Subcutaneous abdominal adipose tissue (tissue), 5 donors: ENCODE results near the gene MRTFA.

Source experiments
- H3K27ac ChIP-seq: one replicate; pipeline ENCODE4 v1.7.0; 2013; ENCODE audit warnings: low read depth, mild to moderate bottlenecking, inconsistent platforms, low read length, moderate library complexity
- H3K27me3 ChIP-seq, 5 donors: one replicate each; pipeline ENCODE4 v1.7.0; 2013; ENCODE audit warnings: low read length in 5 of 5, inconsistent platforms in 1 of 5; ENCODE audit not compliant: control insufficient read depth in 5 of 5, insufficient read depth in 4 of 5
- H3K36me3 ChIP-seq, 5 donors: one replicate each; pipeline ENCODE4 v1.7.0; 2013; ENCODE audit warnings: low read length in 5 of 5; ENCODE audit not compliant: control insufficient read depth in 5 of 5, insufficient read depth in 5 of 5
- H3K4me1 ChIP-seq, 5 donors: one replicate each; pipeline ENCODE4 v1.7.0; 2013; ENCODE audit warnings: low read length in 5 of 5, mild to moderate bottlenecking in 3 of 5, moderate library complexity in 1 of 5; ENCODE audit not compliant: control insufficient read depth in 5 of 5, insufficient read depth in 5 of 5
- H3K4me3 ChIP-seq, 5 donors: one replicate each; pipeline ENCODE4 v1.7.0; 2013; ENCODE audit warnings: low read length in 5 of 5, low read depth in 1 of 5
- H3K9ac ChIP-seq, 5 donors: one replicate each; pipeline ENCODE4 v1.7.0; 2013; ENCODE audit warnings: low read length in 5 of 5, mild to moderate bottlenecking in 4 of 5, moderate library complexity in 3 of 5
- H3K9me3 ChIP-seq, 5 donors: one replicate each; pipeline ENCODE4 v1.7.0; 2013; ENCODE audit warnings: low read length in 5 of 5; ENCODE audit not compliant: control insufficient read depth in 5 of 5
- donor health status: healthy.
- donor health status: healthy.
- donor health status: healthy.
- donor health status: healthy.
- donor health status: healthy.

MRTFA gene

GRCh38 chr22:40487663-40488249, 148.8 kb downstream of the MRTFA start:
- peaks cover 2 to 34% (median 25%) of the 10 kb centered on the region in 5 donors for H3K4me1 ChIP-seq
- no peaks in the 10 kb centered on the region for H3K36me3 ChIP-seq
- H3K27me3 ChIP-seq: no peaks in the 10 kb centered on the region
- H3K27ac ChIP-seq: no peak overlapping the region
- H3K9me3 ChIP-seq: no peaks in the 10 kb centered on the region
- H3K9ac ChIP-seq: no peak overlapping the region
- no peak overlapping the region for H3K4me3 ChIP-seq

DNA sequence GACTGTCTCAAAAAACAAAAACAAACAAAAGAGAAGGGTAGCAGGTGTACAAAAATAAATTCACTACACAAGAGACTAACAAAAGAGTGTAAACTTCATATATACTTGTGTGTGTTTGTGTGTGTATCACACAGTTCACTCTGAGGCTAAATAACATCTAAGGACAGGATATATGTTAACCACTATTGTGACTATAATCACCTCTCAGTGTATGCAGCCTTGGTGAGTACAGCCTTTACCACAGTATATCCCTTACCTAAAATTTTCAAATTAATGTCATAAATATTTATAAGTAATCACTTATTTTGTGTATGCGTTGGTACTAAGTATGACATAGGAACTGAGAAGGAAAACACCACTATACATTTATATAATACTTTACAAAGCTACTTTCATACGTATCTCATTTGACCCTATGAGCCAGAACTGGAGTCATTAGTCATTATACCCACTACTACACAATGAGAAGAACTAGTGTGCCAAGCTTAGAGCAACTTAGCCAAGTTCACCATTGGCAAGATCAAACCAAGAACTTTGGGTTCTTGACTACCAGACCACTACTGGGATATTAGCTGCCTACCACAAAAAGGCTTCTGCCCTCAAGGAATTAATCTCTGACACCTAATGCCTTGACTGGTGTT, 149.4 kb downstream of the MRTFA start:
- Histone ChIP-seq H3K27ac (no peak overlapping the region), H3K27me3 (no peaks in the 10 kb centered on the region), H3K36me3 (no peaks in the 10 kb centered on the region), H3K4me1 (peaks cover 2 to 27% (median 24%) of the 10 kb centered on the region in 5 donors), H3K9ac (no peak overlapping the region), H3K9me3 (no peaks in the 10 kb centered on the region), H3K4me3 (no peak overlapping the region)

GRCh38 chr22:40485813-40486667, 150.5 kb downstream of the MRTFA start:
- Histone ChIP-seq H3K27me3 (no peaks in the 10 kb centered on the region), H3K9me3 (no peaks in the 10 kb centered on the region), H3K27ac (no peak overlapping the region), H3K4me3 (no peak overlapping the region), H3K36me3 (no peaks in the 10 kb centered on the region), H3K9ac (no peak overlapping the region), H3K4me1 (peaks cover 2 to 21% (median 14%) of the 10 kb centered on the region in 5 donors)

- Histone ChIP-seq H3K36me3 (no peaks in the 10 kb centered on the region), H3K9me3 (no peaks in the 10 kb centered on the region), H3K4me3 (no peak overlapping the region), H3K9ac (no peak overlapping the region), H3K4me1 (peaks cover 2 to 23% (median 13%) of the 10 kb centered on the region in 5 donors), H3K27me3 (no peaks in the 10 kb centered on the region), H3K27ac (no peak overlapping the region)
Measured at GRCh38 chr22:40484906-40485669, 151.4 kb downstream of the MRTFA start.

DNA sequence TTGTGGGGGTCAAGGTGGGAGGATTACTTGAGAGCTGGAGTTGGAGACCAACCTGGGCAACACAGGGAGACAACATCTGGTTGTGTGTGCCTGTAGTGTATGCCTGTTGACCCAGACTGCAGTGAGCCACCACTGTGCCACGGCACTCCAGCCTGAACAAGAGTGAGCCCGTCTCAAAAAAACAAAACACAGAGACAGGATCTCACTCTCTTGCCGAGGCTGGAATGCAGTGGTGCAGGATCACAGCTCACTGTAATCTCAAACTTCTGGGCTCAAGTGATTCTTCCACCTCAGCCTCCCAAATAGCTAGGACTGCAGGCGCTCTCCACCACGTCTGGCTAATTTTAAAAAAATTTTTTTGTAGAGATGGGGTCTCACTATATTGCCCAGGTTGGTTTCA, 153.6 kb downstream of the MRTFA start:
- no peaks in the 10 kb centered on the region for H3K27me3 ChIP-seq
- peaks cover 2 to 24% (median 13%) of the 10 kb centered on the region in 5 donors for H3K4me1 ChIP-seq

DNA sequence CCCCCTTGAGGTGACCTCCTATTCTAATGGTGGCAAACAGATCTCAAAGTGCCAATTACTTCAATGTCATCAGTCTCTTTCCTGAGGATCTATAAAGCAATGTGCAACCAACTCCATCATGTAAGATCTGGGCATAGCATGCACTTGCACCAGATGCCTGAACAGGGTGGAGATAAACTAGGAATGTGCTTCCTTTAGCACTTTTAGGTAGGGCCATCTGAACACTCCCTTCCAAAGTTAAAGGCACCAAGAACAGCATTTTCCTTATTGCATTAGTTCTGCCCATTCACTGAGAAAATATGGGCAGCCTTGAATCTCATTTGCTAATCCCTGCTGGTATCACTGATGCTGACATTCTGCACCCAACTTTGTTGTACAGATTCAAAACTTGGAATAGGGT, 154.1 kb downstream of the MRTFA start:
- Histone ChIP-seq H3K9me3 (no peaks in the 10 kb centered on the region), H3K36me3 (no peaks in the 10 kb centered on the region), H3K27me3 (no peaks in the 10 kb centered on the region), H3K4me1 (peaks cover 2 to 26% (median 13%) of the 10 kb centered on the region in 5 donors), H3K4me3 (no peak overlapping the region), H3K9ac (no peak overlapping the region), H3K27ac (no peak overlapping the region)

More for the DNA sequence above, 153.6 kb downstream of the MRTFA start:
- Histone ChIP-seq H3K9me3 (no peaks in the 10 kb centered on the region), H3K36me3 (no peaks in the 10 kb centered on the region), H3K9ac (no peak overlapping the region), H3K4me3 (no peak overlapping the region), H3K27ac (no peak overlapping the region)

GRCh38 chr22:40480996-40481395, 155.5 kb downstream of the MRTFA start:
- Histone ChIP-seq H3K9ac (no peak overlapping the region), H3K9me3 (no peaks in the 10 kb centered on the region), H3K4me1 (peaks cover 2 to 19% (median 9%) of the 10 kb centered on the region in 5 donors), H3K36me3 (no peaks in the 10 kb centered on the region), H3K4me3 (no peak overlapping the region), H3K27me3 (no peaks in the 10 kb centered on the region), H3K27ac (no peak overlapping the region)

- Histone ChIP-seq H3K9ac (no peak overlapping the region), H3K4me1 (peaks cover 0 to 12% (median 5%) of the 10 kb centered on the region in 5 donors), H3K9me3 (no peaks in the 10 kb centered on the region), H3K36me3 (peaks cover 0 to 2% (median 0%) of the 10 kb centered on the region in 5 donors), H3K27me3 (no peaks in the 10 kb centered on the region), H3K27ac (no peak overlapping the region), H3K4me3 (no peak overlapping the region)
Measured at GRCh38 chr22:40479887-40480538, 156.5 kb downstream of the MRTFA start.

DNA sequence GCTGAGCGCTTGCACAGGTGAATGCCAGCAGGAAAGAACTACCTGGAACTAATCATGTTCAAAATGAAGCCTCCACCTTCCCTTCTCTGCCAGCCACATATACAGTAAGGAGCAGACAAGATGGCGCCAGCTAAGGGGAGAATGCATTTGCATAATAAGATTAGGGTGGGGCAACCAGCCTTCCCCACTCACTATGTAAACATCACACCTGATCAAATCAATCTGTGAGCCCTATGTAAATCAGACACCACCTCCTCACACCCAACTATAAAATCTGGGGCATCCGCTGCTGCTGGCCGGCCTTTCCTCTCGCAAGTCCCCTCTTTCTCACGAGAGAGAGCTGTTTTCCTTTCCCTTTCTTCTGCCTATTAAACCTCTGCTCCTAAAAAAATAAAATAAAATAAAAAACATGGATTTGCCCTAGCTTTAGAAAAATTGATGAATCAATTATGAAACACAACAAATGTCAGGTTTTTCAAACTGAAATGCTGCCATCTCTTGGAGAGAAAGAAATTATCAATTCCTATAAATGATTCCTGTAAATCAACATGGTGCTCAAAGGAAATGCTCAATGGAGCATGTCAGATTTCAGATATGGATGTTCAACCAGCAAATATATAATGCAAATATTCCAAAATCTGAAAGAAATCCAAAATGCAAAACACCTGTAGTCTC, 157.3 kb downstream of the MRTFA start:
- peaks cover 0 to 4% (median 0%) of the 10 kb centered on the region in 5 donors for H3K36me3 ChIP-seq
- peaks cover 0 to 12% (median 5%) of the 10 kb centered on the region in 5 donors for H3K4me1 ChIP-seq
- H3K27ac ChIP-seq: no peak overlapping the region
- H3K27me3 ChIP-seq: no peaks in the 10 kb centered on the region
- no peak overlapping the region for H3K4me3 ChIP-seq
- no peak overlapping the region for H3K9ac ChIP-seq
- no peaks in the 10 kb centered on the region for H3K9me3 ChIP-seq
